Inferior parietal cortex (tissue), 1 donor: ENCODE measurements around the gene MRNIP.
A peak's percentile ranks its signal among the peaks of the same experiment; 100 is the strongest.

ENCODE experiments used
- DNase-seq: peaks from one replicate; pipeline ENCODE4 v3.0.0-alpha.2; 2016; ENCODE audit errors: extremely low spot score

The MRNIP gene

DNA sequence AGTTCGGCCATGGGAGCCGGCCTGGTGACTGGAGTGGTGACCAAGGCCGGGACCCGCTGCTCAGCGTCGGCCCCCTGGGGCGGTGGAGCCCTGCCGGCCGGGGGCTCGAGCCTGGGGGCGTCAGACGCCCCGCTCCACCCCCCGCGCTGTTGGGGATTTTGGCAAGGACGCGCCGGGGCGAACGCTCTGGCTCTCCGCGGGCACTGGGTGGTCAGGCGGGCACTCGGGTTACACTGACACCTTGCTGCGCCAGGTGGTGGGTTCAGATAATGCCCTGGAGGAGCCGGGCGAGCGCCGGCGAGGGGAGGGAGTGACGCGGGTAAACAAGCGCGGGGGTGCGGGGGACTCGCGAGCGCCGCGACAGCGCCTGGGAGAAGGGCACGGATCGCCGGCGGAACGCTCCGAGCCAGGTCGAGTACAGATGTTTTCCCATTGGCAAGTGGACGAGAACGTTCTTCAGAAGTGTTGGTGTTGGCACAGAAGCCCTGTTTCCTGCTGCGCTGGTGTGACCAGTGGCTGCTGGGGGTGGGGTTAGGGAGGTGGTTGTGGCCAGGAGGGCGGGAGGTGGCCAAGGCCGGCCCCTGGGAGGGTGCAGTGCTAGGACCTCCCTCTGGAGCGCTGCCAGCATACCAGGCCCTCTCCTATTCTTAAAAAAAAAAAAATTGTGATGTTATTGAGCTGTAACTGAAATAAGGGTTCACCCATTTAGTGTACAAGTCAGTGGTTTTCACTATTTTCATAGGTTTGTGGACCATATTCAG is 37.1 kb downstream of the MRNIP start:
- peak; percentile 76 for DNase-seq

DNA sequence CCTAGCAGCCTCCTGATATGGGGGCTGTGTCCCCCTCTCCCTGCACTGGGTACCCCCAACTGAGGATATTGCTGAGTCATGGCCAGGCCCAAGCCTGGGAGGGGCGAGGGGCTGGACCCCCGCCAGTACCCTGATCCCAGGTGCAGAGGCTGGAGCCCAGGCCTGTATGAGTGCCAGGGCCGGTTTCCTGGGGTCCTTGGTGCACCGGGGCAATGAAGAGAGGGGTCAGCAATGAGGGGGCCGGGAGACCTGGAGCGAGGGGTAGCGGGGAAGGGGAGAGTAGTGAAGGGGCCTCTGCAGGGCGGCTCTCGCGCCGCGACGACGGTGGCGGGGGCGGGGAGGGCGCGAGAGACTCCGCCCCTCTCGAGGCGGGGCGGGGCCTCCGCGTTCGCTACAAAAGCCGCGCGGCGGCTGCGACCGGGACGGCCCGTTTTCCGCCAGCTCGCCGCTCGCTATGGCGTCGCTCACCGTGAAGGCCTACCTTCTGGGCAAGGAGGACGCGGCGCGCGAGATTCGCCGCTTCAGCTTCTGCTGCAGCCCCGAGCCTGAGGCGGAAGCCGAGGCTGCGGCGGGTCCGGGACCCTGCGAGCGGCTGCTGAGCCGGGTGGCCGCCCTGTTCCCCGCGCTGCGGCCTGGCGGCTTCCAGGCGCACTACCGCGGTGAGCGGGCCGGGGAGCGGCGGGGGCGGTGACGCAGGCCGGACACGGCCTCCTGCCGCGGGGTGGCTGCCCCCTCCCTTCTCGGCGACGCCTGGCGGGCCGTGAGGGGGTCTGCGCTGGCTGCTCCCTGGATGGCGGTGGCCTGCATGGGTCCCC is 37.9 kb downstream of the MRNIP start, which contains the start of gene SQSTM1:
SQSTM1 (plus strand) TSS at position 423 of the 815 bp plus-strand sequence; CDS start at position 455, 32 bp downstream.
- DNase-seq, result peak; percentile 85

DNA sequence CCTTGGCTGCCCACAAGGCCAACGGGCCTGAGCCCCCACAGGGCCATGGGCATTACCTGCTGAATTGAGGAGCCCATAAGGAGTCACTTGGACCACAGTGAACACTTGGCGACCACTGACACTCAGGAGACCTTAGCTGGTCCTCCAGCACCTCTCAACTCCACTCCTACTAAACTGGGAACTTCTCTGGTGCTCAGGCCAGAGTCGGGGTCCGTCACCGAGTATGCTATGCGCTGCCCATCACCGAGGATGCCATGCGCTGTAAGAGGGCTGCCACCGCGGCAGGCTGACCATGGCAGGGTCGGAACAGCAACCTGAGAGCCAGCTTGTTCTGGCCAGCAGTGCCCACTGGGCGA is 38.5 kb downstream of the MRNIP start:
- DNase-seq, result no peak

DNA sequence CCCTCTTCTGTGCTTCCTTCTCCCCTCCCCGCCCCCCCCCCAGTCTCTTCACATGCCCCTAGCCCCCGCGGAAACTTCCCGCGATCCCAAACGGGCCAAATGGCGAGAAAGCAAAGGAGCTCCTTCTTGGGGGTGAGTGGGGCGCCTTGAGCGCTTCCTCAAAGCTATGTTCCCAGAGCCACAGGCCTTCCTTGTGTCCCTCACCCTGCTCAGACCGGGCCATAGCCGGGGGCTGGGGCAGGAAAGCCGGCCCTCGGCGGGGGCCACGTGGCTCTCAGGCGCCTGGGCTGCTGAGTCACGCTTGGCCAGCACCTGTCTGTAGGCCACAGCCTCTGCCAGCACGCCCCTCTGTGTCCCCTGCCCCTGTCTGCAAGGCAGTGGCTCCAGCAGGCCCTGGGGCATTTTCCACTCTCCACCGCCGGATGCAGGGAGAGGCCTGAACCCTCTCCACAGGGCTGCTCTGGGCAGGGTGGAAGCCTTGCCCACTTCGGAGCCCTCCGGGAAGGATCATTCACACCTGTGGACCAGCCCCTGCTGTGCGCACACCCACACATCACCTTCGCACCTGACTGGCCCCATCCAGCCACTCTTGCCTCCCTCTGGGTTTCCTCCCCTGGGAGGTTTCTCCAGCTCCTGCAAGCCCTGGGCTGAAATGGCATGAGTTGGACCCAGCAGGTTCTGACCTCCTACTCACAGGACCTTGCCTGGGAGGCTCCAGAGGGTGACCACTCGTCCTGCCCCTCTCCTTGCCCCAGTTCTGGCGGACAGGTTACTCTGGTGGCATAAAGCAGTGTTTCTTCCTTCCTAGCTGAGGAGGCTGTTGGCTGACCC is 39.1 kb downstream of the MRNIP start:
- DNase-seq, result no peak

DNA sequence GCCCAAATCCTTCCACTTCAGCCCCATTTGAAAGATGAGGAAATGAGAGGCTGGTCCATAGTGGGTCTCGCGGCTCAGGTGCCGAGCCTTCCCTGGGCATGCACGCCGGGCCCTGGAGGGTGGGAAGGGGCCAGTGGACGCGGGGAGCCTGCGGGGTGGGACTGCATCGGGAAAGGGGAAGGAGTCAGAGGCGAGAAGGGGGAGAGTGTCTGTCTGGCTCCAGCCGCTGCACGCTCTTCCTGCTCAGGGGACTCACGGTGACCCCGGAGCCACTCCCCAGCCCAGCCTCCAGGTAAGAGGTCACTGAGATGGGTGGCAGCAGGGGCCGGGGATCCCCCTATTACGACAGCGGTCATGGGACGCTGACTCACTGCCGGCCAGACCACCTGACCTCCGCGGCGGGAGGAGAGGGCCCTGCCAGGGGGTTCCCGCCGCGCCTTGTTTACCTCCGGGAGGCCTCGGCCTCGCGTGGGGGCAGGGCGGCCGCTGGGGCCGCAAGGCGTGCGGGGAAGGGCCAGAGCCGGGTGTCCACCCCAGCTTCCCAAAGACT is 39.8 kb downstream of the MRNIP start:
- peak; percentile 90 for DNase-seq

DNA sequence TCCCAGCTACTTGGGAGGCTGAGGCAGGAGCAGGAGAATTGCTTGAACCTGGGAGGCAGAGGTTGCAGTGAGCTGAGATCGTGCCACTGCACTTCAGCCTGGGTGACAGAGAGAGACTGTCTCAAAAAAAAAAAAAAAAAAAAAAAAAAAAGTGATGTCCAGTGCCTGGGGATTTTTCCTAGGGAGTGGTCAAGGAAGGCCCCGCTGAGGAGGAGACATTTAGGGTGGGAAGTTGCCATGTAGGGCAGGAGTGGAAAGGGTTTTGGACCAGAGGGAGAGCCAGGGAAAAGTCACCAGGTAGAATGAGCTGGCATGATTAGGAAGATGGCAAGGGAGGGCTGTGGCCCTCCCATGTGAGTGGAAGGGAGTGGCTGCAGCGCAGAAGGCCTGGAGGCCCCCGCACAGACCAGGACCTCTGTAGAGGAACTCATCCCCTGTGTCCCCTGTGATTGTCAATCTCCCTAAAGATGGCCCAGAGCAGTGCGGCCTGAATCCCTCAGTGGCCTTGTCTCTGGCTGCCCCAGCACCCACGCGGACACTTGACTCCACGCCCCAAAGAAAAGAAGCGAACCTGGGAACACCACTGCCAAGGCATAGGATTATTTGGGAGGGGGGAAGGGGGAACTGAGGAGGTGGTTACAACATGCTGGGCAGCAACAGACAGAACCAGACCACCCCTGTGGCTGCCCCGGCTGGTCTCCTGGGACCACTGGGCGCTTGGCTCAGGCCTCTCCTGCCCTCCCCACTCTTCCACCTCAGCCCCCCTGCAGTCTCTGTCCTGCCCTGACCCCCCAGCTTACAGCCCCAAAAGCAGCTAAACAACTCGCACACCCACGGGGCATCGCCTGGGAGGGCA is 40.5 kb downstream of the MRNIP start:
- no peak for DNase-seq

DNA sequence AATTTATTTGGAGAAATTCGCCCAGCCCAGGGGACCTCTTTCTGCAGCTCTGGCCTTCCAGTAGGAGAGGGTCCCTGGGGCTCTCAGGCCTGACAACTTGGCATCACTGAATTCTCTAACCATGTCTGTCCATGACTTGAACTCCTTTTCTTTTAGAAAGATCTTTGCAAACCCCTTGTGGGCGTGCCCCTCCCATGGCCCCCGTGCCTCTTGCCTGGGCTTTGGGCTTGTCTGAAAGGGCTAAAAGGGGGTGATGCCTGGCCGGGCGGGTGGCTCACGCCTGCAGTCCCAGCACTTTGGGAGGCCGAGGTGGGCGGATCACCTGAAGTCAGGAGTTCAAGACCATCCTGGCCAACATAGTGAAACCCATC is 41.2 kb downstream of the MRNIP start:
- DNase-seq, result no peak

DNA sequence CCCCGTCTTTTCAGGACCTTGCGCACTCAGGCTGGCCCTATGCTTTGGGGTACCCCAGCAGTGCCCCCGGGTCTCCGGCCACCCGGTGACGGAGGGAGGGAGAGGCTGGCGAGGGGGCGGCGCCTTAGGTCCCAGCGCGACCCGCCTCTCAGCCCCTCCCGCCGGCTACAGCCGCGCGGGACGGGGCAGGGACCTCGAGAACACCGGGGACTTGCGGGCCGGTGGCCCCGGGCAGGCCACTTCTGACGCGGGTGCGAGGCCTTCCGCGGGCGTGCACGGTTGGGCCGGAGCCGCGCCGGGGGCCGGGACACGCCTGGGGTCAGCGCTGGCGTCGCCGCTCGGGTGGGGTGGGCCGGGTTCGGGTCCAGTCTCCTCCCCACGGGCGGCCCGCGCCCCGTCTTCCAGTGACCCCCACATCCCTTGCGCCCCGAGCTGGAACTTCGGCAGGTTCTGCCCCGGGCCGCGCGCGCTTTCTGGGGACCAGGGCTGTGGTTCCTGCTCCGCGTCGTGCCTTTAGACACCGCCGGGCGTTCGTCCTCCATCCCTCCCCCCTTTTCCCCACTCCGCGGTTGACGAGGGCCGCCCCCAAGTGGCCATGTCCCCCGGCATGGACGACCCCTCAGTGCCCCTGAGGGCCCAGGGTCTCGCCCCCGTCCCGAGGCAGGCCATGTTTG is 41.7 kb downstream of the MRNIP start:
- DNase-seq, result no peak

DNA sequence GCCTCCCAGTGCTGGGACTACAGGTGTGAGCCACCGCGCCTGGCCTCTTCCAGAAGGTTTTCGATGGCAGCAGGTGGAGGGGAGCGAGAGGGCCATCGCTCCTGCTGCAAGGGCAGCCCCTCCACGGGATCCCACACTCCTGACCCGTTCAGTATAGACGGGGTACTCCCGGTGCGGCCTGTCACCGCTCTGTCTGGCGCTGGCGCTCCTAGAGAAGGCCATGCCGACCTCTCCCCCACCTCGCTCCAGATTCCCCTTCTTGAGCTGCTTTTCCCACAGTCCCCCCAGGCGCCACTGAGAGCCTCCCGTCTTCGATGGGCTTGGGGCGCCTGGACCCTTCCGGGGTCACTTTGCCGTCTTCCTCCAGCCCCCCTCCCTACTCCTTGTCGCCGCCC is 42.2 kb downstream of the MRNIP start:
- DNase-seq, result no peak

DNA sequence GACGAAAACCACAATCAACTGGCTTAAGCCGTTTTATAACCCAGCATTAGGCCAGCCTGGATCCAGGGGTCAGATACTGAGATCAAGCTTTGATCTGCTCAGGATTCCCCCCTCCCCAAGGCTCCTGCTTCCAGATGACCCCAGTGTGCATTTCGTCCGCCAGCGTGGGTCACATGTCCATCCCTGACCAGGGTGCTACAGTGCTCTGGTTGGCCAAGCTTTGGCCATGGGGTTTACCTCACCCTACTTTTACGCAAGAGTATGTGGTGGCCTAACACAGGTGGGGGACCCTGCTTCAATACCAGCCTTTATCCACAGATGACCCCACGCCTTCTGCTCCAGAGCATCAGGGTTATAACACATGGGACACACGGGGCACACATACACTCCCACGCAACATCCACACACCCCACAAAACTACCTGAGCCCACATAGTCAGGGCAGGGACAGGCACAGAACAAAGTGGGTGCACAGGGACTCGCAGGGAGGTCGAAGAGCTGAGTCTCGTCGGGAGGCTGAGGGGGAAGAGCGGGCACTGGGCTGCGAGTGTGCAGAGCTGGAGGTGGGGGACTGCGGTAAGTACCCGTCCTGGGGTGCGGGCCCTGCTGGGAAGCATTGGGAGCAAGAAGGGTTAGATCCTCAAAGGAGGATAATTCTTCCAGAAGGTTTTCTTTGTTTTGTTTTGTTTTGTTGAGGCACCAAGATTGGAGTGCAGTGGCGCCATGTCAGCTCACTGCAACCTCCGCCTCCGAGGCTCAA is 42.9 kb downstream of the MRNIP start:
- DNase-seq, result no peak

DNA sequence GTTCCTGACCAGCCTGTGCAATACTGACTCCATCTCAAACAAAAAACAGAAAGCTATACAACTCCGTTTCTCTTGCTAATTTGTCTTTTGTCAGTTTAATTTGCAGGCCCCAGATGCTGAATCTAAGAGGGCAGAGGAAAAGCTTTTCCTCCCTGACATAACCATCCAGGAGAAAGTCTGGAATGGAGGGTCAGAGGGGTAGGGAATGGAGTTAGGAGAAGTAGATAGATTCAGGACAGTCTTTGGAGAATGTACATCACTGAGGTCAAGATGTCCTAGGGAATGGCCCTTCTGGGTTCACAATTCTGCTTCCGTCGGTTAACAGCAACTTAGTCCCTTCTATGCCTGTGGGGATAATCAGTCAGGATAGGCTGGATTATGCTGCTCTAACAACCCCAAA is 44.5 kb downstream of the MRNIP start:
- DNase-seq, result no peak

DNA sequence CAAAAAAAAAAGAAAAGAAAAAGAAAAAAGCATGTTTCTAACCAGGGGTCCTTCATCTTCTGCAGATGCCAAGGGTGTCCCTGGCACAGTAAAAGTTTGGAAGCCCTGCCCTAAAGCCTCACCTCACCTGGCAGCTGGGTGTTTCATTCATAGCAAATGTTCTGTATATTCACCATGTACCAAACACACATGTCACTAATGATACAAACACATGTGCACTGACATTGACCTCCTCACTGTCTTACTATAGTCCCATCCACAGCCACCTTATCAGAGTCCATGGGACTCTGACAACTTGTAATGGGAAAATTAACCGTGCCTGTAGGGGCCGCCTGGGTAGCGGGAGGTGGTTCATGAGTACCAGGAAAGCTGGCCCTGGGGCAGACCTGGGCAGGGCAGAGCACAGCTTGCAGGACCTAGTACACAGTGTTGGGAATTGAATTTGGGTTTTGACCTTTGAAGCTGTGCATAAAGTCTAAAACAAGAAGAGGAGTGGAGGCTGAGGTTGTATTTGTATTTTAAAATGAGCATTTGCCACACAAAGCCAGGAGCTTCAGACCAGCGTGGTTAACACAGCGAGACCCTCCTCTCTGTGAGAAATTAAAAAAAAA is 45.5 kb downstream of the MRNIP start:
- DNase-seq, result no peak

DNA sequence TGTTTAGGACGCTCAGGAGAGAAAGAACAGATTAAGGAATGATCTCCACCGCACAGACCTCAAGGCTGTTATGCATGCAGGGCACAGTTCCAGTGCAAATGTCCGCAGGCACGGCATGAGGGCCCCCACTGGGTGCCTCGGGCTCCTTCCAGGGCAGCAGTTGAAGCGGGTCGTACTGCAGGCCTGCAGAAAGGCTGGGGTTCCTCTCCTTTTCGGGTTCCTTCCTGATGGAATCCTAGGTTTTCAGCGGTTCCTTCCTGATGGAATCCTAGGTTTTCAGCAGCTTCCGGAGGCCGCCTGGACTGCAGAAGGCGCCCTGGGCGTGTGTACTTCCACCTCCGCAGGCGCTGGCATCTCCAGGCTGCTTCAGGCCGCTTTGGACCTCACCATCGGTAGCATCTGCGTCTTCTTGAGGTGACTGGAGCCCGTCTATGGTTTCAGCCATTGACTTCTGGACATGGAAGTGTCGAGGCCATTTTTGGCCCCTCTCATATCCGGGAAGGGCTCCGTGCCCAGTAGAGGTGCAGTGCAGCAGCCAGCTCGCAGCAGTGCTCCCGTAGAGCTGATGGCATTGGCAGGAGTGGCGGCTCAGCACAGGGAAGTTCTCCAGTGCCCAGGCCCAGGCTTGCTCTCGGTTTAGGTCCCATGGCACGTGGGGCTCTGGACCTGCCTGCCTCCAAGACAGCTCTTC is 46.3 kb downstream of the MRNIP start:
- no peak for DNase-seq

DNA sequence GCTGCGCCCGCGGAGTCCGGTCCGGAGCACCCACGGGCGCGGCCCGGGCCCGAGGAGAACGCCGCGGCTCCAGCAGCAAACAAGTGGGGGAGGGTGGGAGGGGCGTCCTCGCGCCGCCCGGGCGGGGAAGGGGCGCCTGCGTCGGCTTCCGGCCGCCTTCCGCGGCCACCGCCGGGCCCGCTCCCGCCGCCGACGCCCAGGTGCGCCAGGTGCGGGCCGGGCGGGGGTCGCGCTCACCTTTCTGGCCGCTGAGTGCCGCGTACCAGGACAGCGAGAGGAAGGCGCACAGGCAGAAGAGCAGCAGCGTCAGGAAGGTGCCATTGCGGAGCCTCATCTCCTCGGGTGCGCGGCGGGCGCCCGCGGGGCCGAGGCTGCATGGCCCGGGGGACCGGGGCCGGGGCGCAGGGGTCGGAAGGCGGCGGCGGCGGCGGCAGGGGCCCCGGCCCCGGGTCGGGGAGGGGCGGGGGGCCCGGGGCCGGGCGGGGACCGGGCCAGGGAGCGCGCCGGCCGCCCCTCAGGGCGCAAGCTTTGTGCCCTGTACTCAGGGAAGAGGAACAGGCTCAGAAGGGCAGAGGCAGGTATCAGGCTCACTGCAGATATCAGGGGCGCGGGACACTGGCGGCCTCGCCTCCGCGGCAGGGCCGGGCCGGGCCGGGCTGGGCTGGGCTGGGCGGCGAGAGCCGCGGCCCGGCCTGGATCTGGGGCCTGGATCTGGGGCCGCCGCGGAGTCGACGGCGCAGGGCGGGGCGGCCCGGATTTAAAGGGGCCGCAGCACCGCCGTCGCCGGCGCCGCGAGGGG is 52.2 kb downstream of the MRNIP start, which contains the start of gene MGAT4B:
MGAT4B (minus strand) TSS at position 617 of the 799 bp plus-strand sequence; CDS start at position 334, 283 bp downstream.
- DNase-seq, result peak; percentile 58

DNA sequence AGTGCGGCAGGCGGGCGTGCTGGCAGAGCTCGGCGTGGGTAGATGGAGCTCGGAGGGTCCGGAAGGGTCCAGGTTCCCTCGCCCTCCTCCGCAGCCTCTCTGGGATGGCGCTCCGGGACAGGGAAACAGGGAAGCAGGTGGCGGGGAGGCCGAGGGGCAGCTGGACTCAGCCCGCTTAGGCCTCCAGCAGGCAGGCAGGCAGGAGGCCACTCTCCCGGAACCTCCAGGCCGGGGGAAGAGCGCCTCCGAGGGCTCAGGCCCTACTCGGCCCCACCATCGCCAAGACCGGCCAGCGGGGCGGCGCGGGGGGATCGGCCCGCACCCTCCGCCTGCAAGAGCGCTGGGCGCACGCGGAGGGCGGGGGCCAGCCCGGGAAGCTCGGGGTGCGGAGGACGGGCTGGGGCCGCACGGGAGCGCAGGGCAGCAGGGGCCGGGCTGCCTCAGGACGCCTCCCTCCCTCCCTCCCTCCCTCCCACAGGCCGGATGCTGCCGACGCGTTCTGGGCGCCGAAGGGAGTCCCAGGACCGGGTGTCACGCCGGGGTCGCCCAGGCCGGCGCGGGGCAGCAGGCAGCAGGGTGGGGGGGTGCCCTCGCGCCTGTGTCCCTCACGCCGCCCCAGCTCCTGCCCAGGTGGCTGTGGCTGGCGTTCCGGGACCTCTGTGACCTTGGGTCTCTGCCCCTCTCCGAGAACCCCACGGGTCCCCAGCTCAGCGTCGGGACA is 52.9 kb downstream of the MRNIP start:
- no peak for DNase-seq

DNA sequence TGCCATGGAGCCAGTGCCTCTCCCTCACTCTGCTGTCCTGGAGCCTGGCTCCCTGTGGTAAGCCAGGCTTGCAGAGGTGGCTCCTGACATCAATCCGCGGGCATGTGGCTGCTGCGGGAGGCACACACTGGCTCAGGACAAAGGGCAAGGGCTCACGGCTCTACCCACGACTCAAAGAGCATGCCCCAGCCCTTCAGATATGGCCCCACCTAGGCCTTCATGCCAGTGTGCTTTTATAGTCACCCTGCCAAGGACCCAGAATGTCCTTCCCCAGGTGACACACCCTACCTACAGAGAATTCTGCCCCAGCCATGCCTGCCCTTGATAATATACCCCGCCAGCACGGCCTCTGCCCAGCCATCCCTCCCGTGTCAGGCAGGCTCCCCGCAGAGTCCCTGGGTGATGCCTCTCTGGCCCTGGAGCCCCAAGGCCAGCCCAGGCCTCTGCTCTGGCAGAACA is 53.5 kb downstream of the MRNIP start:
- no peak for DNase-seq

DNA sequence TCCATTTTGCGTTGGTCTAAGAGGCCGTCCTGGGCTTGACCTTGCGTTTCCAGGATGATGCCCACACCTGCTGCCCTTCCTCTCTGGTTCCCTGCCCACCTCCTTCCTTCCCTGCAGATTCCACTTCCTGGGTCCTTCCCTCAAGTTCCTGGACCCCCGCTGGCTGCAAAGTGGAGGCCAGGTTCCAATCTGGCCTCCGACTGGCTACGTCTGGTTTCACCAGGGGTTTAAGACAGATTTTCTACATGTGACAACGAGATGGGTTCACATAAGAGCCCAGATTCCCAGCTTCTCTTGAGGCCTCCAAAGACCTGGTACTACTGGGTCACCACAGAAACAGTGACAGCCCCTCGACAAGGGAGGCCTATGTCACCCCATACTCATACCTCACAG is 54.1 kb downstream of the MRNIP start:
- DNase-seq, result no peak
